SK-N-MC (cell line): ENCODE measurements around the gene GCK.
A peak's percentile ranks its signal among the peaks of the same experiment; 100 is the strongest.

Experiments
- DNase-seq: peaks from one replicate; pipeline ENCODE4 v3.0.0-alpha.2; 2011; ENCODE audit warnings: low read depth, low spot score
- H3K27ac ChIP-seq: fragments of 200-600 bp; sonication (generic); 2 replicates; pipeline ENCODE4 v1.5.1; 2016; ENCODE audit warnings: mixed run types
- H3K36me3 ChIP-seq: fragments of 200-600 bp; sonication (generic); 2 replicates; pipeline ENCODE4 v1.6.1; 2017; ENCODE audit warnings: antibody characterized with exemption, low read length, mixed read lengths; ENCODE audit not compliant: insufficient read depth
- H3K4me3 ChIP-seq: fragments of 200-600 bp; sonication (generic); 2 replicates; pipeline ENCODE4 v1.5.1; 2016
- H3K9ac ChIP-seq: fragments of 200-600 bp; sonication (generic); 2 replicates; pipeline ENCODE4 v1.8.0; 2017; ENCODE audit warnings: mixed run types, mixed read lengths; ENCODE audit not compliant: insufficient read length
- H3K9me3 ChIP-seq: fragments of 200-600 bp; sonication (generic); 2 replicates; pipeline ENCODE4 v1.6.1; 2017; ENCODE audit warnings: low read depth, mild to moderate bottlenecking, antibody characterized with exemption, low read length, moderate library complexity, mixed read lengths
- EZH2 ChIP-seq: fragments of 200-600 bp; sonication (generic); IDR thresholded peaks from one replicate; pipeline ENCODE4 v1.6.1; 2017; ENCODE audit warnings: antibody characterized with exemption
- FOXP2 ChIP-seq: optimal IDR thresholded peaks from 2 replicates; pipeline ENCODE3; 2011; ENCODE audit warnings: mild to moderate bottlenecking, moderate library complexity; ENCODE audit not compliant: insufficient read depth; ENCODE audit errors: extremely low read length, control extremely low read depth
- POLR2AphosphoS5 ChIP-seq: IDR thresholded peaks from 2 replicates; pipeline ENCODE4 v1.6.1; 2012; ENCODE audit warnings: mild to moderate bottlenecking, low read depth, low read length, borderline replicate concordance

GCK gene

DNA sequence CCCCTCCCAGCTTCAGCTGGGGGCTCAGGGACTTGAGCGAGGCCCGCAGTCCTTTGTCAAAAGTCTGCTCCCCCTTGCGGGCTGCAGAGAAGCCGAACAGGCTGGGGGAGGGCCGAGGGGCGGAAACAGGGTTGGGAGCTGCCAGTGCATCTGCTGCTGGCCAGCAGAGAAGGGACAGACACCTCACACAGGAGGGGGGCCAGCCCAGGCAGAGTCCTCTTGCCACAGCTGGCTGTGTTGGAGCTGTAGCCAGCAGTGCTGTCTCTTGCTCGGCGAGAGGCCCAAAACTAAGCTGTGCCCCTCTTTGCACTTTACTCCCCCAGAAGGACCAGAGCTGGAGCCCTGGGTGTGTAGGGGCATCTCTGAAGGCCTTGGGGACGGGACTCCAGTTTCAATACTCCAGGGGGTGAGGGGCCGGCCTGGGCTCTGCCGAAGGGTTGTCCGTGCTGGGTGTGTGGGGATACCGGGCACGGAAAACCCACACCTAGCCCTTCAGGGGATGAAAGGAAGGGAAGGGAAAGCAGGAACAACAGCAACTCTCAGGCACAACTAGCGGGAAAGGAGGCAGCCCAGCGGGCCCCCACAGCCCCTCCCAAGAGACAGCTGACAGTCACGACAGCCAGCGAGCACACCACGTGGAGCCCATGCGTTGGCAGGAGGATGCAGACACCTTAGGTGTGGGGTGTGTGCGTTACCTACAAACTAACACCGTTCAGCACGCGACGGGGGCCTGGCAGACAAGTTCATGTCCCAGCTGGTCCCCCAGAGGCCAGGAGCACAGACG is 29.4 kb upstream of the GCK start:
- no peaks in the 10 kb centered on the region for H3K36me3 ChIP-seq
- DNase-seq, result no peak
- H3K9ac ChIP-seq, result no peak overlapping the region
- TF ChIP-seq FOXP2 (no peak), EZH2 (no peak), POLR2AphosphoS5 (no peak)
- no peak overlapping the region for H3K27ac ChIP-seq
- no peaks in the 10 kb centered on the region for H3K9me3 ChIP-seq
- H3K4me3 ChIP-seq, result no peak overlapping the region

DNA sequence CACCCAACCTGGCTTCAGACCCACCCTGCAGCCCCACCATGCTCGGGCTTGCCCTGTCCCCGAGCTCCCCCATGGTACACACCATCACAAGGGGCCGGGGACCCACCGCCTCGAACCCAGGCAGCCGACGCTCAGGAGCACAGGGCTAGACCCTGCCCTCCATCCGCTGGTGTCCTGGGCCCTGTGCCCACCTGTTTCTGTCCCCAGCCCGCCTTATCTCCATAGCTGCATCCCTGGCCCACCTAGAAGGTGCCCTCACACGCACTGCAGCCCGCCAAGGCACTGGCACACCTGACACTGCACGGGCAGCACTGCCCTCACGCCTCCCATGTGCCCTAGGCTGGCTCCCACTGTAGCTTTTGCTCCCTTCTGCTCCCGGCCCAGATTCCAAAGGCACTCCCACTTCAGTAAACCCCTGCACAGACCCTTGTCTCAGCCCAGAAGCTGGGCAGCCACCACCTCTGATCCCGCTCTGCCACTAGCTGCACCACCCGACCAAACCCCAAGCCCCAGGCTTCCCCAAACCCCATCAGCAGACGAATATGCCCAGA is 28.7 kb upstream of the GCK start:
- Histone ChIP-seq H3K27ac (no peak overlapping the region), H3K4me3 (no peak overlapping the region)
- no peak for DNase-seq

DNA sequence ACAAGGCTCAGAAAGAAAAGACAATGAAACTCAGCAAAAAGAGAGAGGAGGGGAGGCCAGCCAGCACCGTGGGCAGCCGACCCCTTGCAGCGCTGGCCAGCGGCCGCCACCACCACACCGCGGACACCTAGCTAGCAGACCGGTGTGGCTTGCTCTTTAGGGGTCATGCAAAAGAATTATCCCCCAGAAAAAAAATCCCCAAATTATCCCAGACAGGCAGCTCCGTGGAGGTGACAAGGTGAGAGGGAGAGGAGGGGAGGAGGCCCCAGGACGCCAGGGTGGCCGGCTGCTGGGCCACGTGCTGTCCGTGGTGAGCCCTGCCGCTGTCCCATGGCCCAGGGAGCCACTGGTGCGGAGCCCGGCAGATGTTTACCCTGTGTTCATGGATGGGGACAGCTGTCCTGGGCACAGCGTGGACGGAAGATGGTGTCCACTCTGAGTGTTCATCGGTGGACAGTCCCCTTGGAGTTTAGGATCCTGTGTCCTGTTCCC is 28.0 kb upstream of the GCK start:
- Histone ChIP-seq H3K36me3 (peaks cover 4% of the 10 kb centered on the region; the same call in 1 of the 2 replicates), H3K27ac (no peak overlapping the region), H3K4me3 (no peak overlapping the region), H3K9ac (no peak overlapping the region), H3K9me3 (no peaks in the 10 kb centered on the region)
- TF ChIP-seq POLR2AphosphoS5 (no peak), EZH2 (no peak), FOXP2 (no peak)
- no peak for DNase-seq

More for the DNA sequence above, 28.7 kb upstream of the GCK start:
- no peak overlapping the region for H3K9ac ChIP-seq
- H3K36me3 ChIP-seq, result peaks cover 3% of the 10 kb centered on the region; the same call in 1 of the 2 replicates
- no peak for TF ChIP-seq POLR2AphosphoS5
- no peak for TF ChIP-seq FOXP2
- TF ChIP-seq EZH2, result no peak
- no peaks in the 10 kb centered on the region for H3K9me3 ChIP-seq

DNA sequence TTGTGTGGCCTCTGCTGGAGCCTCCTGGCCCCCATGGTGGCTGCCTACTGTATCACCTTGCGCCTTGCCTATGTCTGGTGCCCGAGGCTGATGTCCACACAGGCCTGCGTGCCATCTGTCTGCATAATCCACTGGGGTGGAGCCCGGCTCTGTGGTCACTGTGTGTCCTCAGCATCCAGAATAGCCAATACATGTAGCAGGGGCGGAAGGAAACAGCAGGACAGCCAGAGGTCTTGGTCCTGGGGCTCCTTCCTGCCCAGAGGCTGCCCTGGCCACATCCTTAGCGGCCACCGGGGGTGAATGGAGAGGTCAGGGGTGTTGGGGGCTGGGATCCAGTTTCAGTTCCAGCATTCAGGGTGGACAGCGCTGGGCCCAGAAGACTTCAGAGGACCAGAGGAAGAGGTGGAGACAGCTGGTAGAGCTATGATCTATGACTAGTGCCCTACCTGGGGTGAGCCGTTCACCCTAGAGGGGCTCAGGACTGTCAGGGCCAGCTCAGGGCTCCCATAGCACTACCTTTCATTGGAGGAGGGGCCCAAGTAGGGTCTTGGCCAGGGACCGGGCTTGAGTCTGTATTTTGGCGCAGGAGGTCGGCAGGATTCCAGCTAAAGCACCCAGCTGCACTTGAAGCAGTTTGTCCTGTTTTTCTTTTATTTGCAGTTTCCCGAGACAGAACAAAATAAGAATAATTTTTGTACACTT is 27.4 kb upstream of the GCK start:
- Histone ChIP-seq H3K36me3 (peaks cover 7% of the 10 kb centered on the region; the same call in 1 of the 2 replicates), H3K9me3 (no peaks in the 10 kb centered on the region), H3K4me3 (no peak overlapping the region), H3K9ac (no peak overlapping the region), H3K27ac (no peak overlapping the region)
- DNase-seq, result no peak
- no peak for TF ChIP-seq POLR2AphosphoS5
- TF ChIP-seq EZH2, result no peak
- no peak for TF ChIP-seq FOXP2

DNA sequence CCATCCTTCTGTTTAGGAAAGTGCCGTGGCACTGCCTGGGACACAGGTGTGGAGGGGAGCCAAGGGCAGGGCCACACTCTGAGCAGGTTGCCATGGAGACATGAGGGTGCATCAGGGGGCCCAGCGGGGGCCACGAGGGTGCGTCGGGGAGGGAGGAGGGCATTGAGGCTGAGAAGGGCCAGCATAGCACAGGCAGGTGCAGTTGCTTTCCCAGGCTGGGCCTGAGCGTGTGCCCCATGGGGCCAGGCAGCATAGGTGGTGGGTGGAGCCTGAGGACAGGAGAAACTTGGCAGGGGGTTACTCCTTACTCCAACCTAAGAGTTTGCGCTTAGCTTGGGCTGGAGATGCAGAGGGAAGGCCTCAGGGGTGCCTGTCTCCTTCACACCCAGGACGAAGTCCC is 26.8 kb upstream of the GCK start:
- TF ChIP-seq POLR2AphosphoS5 (no peak), EZH2 (no peak), FOXP2 (no peak)
- Histone ChIP-seq H3K27ac (no peak overlapping the region), H3K36me3 (peaks cover 8% of the 10 kb centered on the region; the same call in 1 of the 2 replicates), H3K9me3 (no peaks in the 10 kb centered on the region), H3K4me3 (no peak overlapping the region), H3K9ac (no peak overlapping the region)
- no peak for DNase-seq

DNA sequence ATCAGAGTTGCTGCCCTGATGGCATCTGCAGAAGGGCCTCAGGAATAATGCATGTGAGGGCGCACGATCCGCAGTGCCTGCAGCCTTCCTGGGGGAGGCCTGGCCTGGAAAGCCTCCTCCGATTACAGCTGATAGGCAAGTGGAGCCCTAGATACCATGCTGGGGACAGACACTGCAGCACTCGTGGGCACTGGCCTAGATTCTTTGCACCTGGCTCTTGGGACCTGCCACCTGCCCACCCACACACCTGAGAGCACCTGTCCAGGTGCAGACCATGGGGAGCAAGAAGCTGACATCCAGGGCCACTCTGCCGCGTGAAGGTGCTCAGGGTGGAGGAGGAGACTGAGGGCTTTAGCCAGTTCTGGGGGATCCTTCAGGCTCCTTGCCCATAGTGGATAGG is 26.3 kb upstream of the GCK start:
- H3K36me3 ChIP-seq, result peaks cover 13% of the 10 kb centered on the region; the same call in 1 of the 2 replicates
- no peaks in the 10 kb centered on the region for H3K9me3 ChIP-seq
- no peak overlapping the region for H3K9ac ChIP-seq
- DNase-seq, result no peak
- H3K27ac ChIP-seq, result no peak overlapping the region
- H3K4me3 ChIP-seq, result no peak overlapping the region
- TF ChIP-seq FOXP2 (no peak), EZH2 (no peak), POLR2AphosphoS5 (no peak)

DNA sequence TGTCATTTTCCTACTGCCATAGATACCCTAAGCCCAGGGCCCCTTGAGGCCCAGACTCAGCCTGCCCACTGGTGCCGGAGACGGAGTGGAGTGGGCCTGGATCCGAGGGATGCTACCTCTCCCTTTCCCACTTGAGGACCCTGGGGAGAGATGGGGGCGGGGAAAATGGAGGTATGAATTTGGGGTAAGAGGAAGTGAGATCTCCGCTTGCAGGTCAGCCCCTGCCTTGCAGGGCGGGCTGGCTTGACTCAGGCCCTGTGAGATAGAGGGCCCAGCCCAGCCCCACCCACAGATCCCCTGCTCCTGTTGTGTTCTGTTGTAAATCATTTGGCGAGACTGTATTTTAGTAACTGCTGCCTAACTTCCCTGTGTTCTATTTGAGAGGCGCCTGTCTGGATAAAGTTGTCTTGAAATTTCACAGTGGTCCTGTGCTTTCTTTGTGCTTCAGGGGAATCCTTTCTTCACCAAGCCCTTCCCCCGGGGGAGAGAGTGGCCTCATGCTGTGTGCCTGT is 24.7 kb upstream of the GCK start:
- Histone ChIP-seq H3K9me3 (no peaks in the 10 kb centered on the region), H3K9ac (no peak overlapping the region), H3K4me3 (no peak overlapping the region), H3K27ac (peak overlapping the region; percentile 19; the same call in 1 of the 2 replicates), H3K36me3 (peaks cover 25% of the 10 kb centered on the region; the same call in 1 of the 2 replicates)
- TF ChIP-seq POLR2AphosphoS5 (no peak), FOXP2 (no peak), EZH2 (no peak)
- no peak for DNase-seq

DNA sequence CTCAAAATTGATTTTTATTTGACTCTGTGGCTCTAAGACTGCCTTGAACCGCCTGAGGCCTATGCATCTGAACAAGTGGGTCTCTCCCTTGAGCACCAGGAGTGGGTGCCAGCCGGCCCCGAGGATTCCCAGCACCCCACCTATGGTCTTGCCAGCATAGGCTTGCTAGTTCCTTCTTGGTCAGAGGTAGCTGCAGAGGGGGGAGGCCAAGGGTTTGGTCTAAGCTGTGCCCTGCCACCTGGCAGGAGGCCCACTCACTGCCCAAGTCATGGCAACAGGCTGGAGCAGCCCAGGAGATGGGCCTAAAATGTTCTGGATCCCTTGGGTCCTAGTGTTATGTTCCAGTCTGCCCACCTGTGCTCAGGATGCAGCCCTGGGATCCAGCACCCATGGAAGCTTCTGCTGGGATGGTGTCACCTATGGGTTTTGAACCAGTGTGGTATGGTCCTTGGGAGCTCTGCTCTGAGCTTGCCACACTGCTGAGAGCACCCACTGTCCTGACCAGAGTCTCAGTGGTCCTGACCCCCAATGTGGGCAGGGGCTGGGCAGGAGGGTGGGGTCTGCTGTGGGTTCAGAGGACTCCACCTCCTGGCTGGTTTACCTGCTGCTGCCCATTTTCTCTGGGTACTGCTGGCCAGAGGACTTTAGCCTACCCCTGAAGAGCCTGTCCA is 24.1 kb upstream of the GCK start:
- H3K9ac ChIP-seq, result no peak overlapping the region
- H3K27ac ChIP-seq, result no peak overlapping the region
- H3K36me3 ChIP-seq, result peaks cover 31% of the 10 kb centered on the region
- TF ChIP-seq POLR2AphosphoS5 (no peak), EZH2 (no peak), FOXP2 (no peak)
- DNase-seq, result no peak
- no peaks in the 10 kb centered on the region for H3K9me3 ChIP-seq
- H3K4me3 ChIP-seq, result no peak overlapping the region
